Stimulated activated CD8-positive, alpha-beta memory T cell treated with anti-CD3 and anti-CD28 coated beads, Interleukin-12 subunit alpha, Interleukin-12 subunit beta, amount 100 ng/mL, for 4 hours (primary cell): Measurements from ENCODE around the gene PRAME.
A peak's percentile ranks its signal among the peaks of the same experiment; 100 is the strongest.
"Not testable (repeated sequence)": the region's sequence is repeated elsewhere in the genome, so short reads cannot be mapped to it uniquely, and the experiment has no call there.

ENCODE experiments used
- DNase-seq: peaks from one replicate; pipeline ENCODE4 v3.0.0-alpha.2; 2020; ENCODE audit warnings: low read depth

PRAME gene, protein sequence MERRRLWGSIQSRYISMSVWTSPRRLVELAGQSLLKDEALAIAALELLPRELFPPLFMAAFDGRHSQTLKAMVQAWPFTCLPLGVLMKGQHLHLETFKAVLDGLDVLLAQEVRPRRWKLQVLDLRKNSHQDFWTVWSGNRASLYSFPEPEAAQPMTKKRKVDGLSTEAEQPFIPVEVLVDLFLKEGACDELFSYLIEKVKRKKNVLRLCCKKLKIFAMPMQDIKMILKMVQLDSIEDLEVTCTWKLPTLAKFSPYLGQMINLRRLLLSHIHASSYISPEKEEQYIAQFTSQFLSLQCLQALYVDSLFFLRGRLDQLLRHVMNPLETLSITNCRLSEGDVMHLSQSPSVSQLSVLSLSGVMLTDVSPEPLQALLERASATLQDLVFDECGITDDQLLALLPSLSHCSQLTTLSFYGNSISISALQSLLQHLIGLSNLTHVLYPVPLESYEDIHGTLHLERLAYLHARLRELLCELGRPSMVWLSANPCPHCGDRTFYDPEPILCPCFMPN

DNA sequence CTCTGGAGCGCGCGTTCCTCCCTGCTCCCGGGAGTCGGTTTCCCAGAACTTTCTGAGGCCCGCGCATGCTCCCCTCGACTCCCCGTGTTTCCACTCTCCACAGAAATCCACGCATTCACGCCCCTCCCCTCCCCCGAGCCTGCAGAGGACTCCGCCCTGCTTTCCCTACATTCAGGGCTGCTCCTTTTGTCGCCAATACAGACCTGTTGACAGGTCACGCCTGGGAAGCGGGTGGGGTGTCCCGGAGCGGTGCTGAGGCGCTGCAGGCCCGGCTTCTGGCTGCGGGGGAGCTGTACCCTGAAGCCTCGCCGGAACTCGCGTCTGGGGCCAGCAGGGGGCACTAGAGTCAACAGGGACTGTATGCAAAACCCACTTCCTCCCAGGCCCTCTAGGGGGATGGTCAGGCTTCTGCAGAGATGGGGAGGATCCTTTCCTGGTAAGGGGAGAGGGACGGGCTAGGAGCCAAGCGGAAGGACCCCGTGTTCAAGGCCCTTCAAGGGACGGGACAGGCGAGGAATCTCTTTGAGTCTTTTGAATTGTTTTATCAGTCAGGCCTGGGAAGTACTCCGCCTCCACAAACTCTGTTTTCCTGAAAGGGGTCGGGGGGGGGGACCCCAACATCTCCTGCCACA lies at the start of gene PRAME:
Gene PRAME (minus strand): TSS at position 294 of the 632 bp plus-strand sequence. CDS start 2,433 bp downstream, outside the sequence.
- peak; percentile 13 for DNase-seq

- not testable (repeated sequence) for DNase-seq
Observed at GRCh38 chr22:22608022-22608421, 49.0 kb upstream of the PRAME start.

GRCh38 chr22:22605074-22605404 lies 46.0 kb upstream of the PRAME start:
- no peak for DNase-seq

DNA sequence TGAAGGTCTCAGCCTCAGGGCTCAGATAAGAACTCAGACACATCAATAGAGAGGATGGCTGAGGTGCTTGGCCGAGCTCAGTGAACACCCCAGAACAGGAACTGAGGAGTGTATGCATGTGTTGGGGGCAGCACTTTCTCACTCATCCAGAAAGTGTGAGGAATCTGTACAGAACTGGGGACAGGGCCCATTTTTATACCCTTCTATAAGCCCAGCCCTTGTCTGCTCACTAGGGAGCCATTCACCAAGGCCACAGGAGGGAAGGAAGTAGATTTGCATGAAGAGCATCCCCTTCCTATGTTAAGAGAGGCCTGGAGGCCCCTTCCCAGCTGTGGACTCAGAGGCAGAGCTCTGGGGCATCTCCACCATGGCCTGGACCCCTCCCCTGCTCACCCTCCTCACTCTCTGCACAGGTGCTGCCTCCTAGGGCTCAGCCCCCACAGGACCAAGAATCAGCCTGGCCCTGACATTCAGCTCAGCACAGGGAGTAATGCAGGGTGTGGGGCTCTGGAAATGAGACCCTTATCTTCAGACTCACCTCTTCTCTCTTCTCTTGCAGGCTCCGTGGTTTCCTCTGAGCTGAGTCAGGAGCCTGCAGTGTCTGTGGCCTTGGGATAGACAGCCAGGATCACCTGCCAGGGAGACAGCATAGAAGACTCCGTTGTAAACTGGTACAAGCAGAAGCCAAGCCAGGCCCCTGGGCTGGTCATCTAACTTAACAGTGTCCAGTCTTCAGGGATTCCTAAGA lies 45.4 kb upstream of the PRAME start:
- DNase-seq, result no peak

DNA sequence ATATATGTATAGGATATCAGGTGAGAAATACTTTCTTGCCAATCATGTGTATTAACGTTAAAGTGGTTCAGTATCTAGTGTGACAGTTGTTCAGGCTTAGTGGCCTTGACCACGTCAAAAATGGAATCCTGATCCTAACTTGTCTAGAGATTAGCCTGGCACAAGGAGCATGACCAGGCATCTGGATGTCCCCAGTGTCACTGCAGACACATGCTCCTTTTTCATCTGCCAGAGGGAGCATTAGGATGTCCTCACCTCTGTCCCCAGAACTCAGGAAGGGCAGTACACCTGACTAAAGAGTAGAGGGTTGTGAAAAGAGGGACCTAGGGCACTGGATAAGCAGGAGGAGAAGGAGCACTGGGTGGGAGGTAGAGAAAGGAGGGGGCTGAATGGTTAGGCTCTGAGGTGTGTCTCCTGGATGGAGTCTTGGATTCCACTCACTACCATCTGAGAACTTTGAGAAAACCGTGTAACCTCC lies 44.4 kb upstream of the PRAME start:
- no peak for DNase-seq

DNA sequence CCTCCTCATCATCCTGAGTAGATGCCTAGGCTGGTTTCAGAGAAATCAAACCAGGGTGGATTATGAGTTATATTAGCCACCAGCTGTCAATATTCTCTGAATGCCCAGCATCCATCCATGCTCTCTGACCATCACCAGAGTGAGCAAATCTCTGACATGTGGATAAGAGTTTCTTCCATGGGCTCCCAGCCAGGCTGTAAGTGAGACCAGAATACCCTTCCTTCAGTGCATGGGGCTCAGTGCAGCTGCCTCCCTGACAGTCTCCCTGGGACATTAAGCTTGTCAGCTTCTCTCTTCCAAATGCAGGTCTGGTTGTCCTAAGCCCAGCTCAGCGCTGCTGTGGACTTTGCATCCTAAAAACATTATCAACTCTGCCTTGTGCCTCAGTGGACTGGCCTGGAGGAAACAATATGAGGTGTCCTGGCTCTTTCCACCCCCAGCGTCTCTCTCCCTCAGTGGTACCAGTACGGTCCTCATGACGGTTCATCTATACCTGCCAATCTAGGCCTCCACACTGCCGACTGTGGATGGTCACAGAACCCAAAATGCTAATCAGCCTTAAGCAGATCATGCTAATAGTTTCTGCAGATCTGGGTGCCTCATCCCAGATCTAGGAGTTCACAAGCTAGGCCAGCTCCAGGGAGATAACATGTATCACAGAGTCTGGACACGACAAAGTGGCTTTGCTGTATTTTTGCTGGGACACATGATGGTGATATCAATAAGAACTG lies 41.6 kb upstream of the PRAME start:
- DNase-seq, result no peak

GRCh38 chr22:22599248-22599647 lies 40.2 kb upstream of the PRAME start:
- DNase-seq, result no peak

- no peak for DNase-seq
Observed at GRCh38 chr22:22598144-22598543, 39.1 kb upstream of the PRAME start.

DNA sequence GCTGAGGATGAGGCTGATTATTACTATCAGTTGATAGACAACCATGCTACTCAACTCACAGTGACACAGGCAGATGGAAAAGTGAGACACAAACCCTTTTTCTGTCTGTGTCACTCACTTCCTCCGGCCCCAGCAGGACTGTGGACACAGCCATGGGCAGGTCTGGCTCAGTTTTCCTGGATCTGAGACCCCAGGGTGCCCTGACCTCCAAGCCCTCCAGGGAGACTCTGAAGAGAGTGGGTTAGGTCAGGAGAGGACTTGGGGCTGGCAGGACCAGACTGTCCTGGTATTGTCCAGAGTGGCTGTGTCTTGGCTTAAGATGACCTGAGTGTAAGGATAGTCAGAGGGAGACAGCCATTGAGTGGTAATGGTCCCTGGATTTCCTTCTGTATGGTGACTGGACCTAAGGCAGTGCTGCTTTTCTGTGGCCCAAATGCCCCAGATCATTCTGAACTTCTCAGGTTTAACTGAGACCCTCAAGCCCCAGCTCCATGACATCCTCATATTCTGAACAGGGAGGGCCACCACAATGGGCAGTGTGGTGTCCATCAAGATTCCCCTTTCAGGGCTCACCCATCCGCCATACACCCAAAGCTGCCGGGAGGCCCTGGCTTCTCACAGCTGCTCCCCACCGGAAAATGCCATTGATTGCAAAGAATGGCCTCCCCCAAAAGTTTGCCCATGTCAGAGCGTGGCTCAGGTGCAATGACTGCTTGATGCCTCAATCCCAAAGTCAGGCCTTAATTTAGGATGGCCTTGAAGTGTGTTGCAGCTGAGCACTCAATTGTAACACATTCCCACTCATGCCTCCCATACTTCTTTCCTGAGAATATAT lies 36.2 kb upstream of the PRAME start:
- no peak for DNase-seq

GRCh38 chr22:22593964-22594656 lies 35.0 kb upstream of the PRAME start:
- no peak for DNase-seq

DNA sequence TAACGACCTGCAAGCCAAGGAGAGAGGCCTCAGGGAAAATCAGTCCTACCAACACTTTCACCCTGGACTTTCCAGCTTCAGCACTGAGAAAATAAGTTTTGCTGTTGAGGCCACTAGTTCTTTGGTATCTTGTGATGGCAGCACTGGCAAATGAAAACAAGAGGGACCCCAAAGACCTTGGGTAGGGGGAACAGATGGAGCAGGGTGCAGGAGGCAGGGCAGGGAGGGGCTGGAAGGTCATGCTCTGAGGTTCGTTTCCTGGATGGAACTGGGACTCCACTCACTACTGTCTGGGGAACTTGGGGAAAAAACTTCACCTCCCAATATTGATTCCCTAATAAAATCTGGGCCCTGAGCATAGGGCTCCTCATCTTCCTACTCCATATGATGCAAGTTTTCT lies 34.2 kb upstream of the PRAME start:
- no peak for DNase-seq

GRCh38 chr22:22591348-22592299 lies 32.6 kb upstream of the PRAME start:
- no peak for DNase-seq

GRCh38 chr22:22590136-22590891 lies 31.2 kb upstream of the PRAME start:
- no peak for DNase-seq

DNA sequence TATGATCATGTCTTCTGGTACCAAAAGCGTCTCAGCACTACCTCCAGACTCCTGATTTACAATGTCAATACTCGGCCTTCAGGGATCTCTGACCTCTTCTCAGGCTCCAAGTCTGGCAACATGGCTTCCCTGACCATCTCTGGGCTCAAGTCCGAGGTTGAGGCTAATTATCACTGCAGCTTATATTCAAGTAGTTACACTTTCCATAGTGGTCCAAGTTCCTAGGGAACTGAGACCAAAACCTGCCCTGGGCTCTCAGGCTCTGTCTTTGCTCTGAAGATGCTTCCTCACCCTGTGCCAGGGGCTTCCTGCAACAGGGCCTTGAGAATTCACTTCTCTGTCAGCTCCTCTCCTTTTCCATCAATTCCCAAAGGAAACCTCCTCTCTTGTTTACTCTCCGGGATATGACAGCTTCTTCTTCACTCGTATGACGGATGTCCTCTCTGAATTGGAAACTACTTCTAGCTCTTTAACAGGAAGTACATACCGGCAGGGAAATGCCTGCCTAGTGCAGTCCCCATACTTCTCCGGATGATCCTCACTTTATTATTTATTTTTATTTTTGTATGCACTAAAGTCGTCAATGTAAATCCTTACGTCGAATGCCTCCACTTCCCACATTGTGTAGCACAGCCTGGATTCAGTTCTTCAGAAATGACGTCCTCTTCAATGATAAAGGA lies 29.6 kb upstream of the PRAME start:
- no peak for DNase-seq

- DNase-seq, result no peak
Observed at GRCh38 chr22:22587577-22588188, 28.6 kb upstream of the PRAME start.

DNA sequence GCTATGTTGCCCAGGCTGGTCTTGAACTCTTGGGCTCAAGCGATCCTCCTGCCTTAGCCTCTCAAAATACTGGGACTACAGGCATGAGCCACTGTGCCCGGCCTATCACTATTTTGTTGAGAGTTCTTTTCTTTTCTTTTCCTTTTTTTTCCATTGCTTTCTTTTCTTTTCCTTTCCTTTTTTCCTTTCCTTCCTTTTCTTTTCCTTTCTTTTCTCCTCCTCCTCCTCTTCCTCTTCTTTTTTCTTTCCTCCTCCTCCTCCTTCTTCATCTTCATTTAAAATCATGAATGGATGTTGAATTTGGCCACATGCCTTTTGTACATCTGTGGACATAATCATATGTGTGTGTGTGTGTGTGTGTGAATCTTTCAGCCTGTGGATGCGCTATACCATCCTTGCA lies 25.7 kb upstream of the PRAME start:
- no peak for DNase-seq

DNA sequence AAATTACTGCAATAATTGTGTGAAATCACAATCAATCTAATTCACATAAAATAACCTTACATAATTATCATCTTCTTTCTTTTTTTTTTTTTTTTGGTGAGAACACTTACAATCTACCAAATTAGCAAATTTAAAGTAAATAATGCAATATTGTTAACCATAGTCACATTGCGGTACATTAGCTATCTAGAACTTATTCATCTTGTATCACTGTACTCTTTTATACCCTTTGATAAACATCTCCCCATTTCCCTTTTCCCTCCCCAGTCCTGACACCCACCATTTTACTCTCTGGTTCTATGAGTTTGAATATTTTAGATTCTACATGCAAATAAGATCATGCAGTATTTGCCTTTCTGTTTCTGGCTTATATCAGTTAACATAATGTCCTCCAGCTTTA lies 24.0 kb upstream of the PRAME start:
- DNase-seq, result no peak
